ENCODE data around the gene NXPH3.

NXPH3 gene

GRCh38 chr17:49592263-49592662 is 16.6 kb downstream of the NXPH3 start:
- DNase-seq (ENCODE audit: low read depth), result no peak

- no peak for DNase-seq (ENCODE audit: low read depth)
Observed at GRCh38 chr17:49595328-49595727, 19.7 kb downstream of the NXPH3 start.

- DNase-seq (ENCODE audit: low read depth), result no peak
Observed at GRCh38 chr17:49595980-49596379, 20.3 kb downstream of the NXPH3 start.

DNA sequence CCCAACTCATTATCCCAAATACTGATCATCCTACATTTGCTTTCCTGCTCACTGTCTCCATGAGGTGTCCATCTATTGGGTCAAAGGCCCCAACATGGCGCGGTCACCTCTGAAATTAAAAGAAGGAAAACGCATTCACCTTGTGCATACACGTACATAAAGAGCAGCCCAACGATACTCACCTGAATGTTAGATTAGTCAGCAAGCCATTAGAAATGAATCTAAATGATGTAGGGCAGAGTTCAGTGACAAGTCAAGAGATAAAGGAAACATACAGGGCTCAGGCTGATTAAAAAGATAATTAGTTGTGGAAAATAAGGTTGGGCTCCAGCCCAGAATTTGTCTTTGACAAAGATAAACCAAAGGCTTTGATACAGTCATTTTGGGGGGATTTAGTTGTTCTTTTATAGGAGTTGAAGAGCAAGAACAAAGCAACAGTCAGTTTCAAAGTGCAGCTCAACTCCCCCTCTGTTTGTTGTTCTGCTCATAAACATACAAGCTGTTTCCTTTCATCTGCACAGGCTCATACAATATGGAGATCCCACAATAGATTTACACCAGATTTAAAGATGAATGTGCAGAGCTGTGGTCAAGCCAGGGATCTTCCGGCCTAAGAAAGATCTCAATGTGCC is 21.1 kb downstream of the NXPH3 start:
- no peak for DNase-seq (ENCODE audit: low read depth)

GRCh38 chr17:49597436-49597835 is 21.8 kb downstream of the NXPH3 start:
- no peak for DNase-seq (ENCODE audit: low read depth)

- no peak for DNase-seq (ENCODE audit: low read depth)
Observed at GRCh38 chr17:49597928-49598655, 22.4 kb downstream of the NXPH3 start.

- DNase-seq (ENCODE audit: low read depth), result no peak
Observed at GRCh38 chr17:49598918-49599317, 23.2 kb downstream of the NXPH3 start.

DNA sequence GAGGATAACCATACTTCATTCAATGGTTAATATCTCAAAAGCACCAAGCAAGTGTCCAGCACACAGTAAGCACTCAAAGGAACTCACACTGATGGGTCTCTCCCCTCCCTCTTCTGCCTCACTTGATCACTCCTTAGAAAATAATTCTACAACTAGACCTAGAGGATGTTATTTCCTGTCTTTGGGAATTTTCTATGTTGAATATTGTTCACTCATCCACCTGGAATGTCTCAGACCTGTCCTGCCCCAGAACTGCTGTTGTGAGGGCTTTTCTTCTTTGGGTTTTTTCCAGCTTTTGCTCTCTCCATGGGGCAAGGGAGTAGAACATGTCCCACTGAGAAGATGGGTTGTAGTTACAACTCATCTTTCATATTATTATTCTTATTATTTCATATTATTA is 25.3 kb downstream of the NXPH3 start:
- DNase-seq (ENCODE audit: low read depth), result no peak

DNA sequence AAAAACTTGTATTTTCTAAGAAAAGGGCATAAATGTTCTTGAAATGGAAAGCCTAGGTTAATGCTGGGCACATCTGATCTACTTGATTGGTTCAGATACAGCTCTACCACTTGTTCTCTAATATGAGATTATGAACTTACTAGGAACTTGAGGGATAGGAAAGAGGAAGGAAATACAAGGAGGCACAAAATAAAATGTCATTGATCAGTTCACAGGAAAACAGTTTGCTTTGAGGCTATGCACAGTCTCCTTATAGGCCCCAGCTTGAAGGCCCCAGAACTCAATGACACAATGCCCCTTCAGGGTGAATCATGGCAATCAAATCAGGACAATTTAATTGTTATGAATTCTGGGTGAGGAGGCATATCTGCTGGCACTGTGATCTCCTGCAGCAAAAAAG is 27.1 kb downstream of the NXPH3 start:
- no peak for DNase-seq (ENCODE audit: low read depth)

DNA sequence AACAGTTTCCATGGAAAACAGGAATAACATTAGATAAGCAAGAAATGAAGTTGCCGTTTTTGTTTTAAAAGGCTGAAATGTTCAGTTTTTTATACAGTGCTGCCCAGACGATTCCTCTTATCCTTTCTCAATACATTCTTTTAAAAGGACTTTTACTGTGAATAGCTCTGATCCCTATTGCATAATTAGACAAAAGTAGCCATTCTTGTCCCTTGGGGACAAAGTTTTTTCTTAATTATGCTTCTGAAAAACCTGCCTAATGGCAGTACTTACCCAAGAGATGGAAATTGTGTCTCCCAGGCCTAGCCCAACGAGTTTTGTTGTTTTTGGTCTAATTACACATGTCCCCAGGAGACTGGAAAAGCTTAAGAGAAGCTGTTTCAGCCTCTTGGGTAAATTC is 27.6 kb downstream of the NXPH3 start:
- no peak for DNase-seq (ENCODE audit: low read depth)

- DNase-seq (ENCODE audit: low read depth), result no peak
Observed at GRCh38 chr17:49603720-49604119, 28.0 kb downstream of the NXPH3 start.

DNA sequence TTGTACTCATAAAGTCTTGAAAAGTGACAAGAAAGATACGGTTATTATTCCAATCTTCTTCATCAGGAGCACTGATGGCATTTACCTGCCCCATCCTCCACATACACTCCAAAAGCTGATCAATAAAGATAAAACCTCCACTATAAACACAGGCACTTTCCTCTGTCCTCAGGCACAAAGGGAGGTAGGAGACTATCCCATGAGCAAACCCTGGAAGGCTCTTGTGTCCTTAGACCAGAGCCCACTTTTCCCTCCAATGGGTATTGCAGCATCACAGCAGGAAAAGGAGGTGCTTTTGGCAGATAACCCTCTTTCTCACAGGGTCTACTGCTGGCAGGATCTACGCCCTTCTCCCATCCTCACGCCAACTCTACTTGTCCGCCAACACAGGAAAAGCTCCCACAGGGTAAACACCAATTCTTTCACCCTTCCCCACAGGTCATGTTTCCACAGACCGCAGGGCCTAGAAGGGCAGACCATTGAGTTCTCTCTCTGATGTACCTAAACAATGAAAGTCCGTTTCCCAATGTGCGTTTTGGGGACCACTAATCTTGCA is 28.7 kb downstream of the NXPH3 start:
- DNase-seq (ENCODE audit: low read depth), result no peak

- DNase-seq (ENCODE audit: low read depth), result no peak
Observed at GRCh38 chr17:49610883-49611584, 35.4 kb downstream of the NXPH3 start.

GRCh38 chr17:49612726-49613125 is 37.1 kb downstream of the NXPH3 start:
- DNase-seq (ENCODE audit: low read depth), result no peak

GRCh38 chr17:49613182-49613800 is 37.6 kb downstream of the NXPH3 start:
- DNase-seq (ENCODE audit: low read depth), result no peak

GRCh38 chr17:49616086-49616485 is 40.4 kb downstream of the NXPH3 start:
- no peak for DNase-seq (ENCODE audit: low read depth)

DNA sequence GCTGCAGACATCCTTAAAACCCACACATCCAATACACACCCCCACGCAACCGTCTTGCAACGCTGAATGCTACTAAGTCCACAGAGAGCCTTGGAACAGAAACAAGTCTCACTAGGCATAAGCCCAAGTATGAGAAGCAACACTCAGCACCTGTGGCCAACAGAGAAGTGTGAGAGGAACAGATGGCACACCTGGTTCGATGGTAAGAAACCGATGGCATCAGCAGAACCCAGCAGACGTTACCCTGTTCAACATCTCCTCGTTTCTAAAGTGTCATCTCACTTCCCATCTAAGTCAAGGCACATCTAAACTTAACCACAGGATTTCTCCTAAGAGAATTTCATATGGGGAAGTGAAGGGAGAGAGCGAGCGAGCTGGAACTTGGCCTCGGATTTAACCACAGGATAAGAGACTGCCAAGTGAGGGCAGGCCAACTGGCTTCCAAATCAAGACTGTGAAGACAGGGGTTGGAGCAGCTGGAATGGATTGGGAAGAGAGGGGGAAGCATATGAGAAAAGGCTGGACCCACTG is 41.0 kb downstream of the NXPH3 start:
- no peak for DNase-seq (ENCODE audit: low read depth)

DNA sequence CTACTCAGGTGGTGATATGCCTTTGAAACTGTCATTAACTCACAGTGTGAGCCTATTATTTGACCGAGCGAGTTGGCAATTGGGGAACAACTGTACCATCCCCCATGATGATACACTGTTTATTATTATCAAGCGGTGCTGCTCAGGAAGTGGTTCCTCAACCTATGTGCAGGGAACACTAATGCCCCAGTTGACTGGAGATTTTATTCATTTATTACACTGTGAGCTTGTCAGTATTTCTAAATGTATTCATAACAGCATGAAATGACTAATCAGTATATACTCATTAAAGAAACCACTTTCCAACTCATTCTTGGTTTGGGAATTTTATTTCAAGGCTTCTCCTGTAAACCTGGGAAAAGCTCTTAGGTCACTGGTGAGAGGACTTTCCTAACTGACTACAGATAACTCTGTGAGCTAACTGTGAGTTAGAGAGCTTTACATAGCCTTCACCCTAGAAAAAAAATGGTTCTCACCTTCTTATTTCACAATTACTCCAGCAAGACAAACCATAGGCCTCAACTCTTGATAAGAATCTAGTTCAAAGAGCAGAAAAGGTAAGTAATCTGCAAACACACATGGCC is 42.4 kb downstream of the NXPH3 start:
- DNase-seq (ENCODE audit: low read depth), result no peak

- no peak for DNase-seq (ENCODE audit: low read depth)
Observed at GRCh38 chr17:49621420-49621819, 45.7 kb downstream of the NXPH3 start.

DNA sequence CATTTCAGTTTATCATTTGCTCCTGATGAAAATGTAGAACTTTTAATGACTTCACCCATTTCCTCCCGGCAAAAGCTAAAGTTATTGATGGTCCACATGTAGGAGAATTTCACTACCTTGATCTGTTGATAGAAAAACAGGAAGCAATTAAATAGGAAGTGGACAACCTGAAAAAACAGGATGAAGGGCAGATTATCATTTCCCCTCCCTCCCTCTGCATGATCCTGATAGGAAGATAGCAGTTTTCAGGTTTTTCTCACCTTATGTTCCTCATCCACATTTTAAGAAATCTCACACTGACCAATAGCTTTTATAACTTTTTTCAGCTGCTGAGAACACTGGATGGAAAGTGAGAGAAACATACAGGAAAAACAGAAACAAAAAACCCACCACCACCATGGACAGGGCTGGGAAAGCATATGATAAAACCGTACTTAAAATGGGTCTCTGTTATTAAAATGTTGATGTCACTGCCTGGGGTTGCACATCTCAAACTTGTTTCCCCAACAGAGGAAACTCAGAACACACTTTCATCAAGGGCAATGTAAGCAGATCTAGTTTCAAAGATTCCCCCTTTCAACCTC is 46.4 kb downstream of the NXPH3 start:
- no peak for DNase-seq (ENCODE audit: low read depth)

- no peak for DNase-seq (ENCODE audit: low read depth)
Observed at GRCh38 chr17:49624896-49625295, 49.2 kb downstream of the NXPH3 start.

- DNase-seq (ENCODE audit: low read depth), result no peak
Observed at GRCh38 chr17:49629447-49629846, 53.8 kb downstream of the NXPH3 start.

All from CMK (cell line).